Measurements from ENCODE around the gene UGT8.

Gene UGT8

DNA sequence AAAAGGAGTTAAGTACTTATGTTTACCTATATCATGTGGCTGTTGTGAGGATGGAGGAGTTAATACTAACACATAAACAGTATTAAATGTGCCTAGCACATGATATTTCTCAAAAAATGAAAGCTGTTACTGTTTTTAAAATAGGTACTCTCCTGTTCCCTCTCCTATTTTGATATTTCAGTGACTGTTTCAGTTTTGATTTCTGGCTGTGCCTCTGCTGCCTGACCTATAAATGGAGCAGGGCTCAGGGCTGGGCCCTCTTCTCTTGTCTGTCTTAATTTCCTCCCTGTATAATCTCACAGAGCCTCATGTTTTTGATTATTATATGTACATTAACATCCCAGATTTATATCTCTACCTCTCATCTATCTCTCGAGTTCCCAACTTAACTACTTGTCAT is 93.3 kb downstream of the UGT8 start:
- DNase-seq (ENCODE audit: low read depth) = no peak

DNA sequence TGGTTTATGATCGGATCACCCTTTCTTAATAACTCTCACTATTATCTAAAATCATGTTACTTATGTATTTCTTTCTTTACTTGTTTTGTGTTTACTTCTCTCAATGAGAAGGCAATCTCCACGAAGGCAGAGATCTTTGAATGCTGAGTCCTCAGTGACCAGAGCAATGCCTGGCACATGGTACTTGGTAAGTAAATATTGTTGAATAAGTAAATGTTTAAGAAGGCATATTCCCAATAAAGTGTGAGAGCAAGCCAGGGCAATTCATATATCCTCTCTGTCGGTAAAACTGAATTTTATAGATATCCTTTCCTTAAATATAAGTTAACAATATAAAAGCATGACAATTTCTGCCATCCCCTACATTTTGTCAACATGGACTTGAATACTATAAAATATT is 94.4 kb downstream of the UGT8 start:
- no peak for DNase-seq (ENCODE audit: low read depth)

- peak; percentile 0 for DNase-seq (ENCODE audit: low read depth)
These were observed 96.2 kb downstream of the UGT8 start for GRCh38 chr4:114694770-114695169.

DNA sequence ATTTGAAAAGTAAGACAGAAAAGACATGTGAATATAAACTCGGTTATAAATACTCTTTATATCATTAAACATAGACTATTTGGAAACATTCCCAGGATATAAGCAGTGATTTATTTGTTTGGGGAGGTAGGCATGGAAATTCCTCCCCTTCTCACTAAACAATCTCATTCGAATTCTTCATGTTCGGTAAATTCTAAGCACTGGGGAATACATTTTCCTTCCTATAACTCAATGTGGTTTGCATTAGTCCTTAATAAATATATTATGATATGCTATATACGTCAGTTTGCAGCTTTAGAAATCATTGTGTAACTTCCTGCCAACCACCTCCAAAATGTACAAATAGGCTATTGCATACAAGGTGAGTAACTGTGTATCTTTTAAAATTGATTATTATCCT is 99.6 kb downstream of the UGT8 start:
- DNase-seq (ENCODE audit: low read depth) = no peak

DNA sequence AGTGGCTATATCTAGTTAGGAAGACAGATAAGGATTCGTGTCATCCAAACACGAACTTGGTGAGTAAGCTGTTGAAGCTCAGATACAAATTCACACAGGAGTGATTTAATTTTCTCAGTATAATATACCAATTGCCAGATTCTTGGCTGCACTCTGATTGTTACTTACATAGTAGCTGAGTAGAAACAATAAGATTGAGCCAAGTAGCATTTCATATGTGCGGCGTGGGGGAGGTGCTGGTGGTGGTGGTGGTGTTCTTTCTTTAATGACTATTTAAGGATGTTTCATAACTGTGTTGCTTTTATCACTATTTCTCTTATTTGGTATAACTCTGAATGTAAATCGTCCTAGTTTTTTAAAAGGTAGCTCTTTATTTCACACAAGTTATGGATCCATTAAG is 102.9 kb downstream of the UGT8 start:
- DNase-seq (ENCODE audit: low read depth) = no peak

DNA sequence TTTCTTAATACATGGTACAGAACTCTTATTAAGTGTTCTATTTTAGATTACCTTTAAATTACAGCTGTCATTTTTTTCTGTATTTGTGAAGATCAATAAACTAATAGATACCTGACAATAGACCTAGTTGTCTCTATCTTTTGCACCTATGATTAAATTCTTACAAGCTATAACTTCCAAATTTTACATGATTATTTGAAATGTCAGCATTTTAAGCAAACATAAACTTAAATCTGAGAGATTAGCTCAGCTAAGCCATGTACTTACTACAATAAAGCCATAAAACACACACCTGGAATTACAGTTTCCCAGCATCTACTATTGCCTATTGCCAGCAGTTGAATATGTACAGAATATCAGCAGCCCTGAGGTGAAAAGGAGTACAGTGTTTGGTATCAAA is 118.8 kb downstream of the UGT8 start:
- no peak for DNase-seq (ENCODE audit: low read depth)

DNA sequence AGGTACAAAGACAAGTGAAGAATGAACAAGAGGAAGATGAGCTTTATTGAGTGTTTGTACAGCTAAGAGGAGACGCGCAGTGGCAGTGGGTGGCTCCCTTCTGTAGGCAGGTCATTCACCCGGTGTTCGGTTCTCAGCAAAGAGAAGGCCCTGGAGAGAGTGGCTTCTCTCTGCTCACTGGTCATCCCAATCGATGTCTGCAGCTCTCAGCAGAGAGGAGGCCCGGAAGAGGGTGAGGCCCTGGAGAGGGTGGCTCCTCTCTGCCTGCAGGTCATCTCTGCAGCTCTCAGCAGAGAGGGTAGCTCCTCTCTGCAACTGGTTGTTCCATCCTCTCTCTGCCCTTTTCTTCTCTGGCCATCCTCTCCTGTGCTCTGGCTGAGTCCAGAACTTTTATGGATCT is 126.5 kb downstream of the UGT8 start:
- DNase-seq (ENCODE audit: low read depth) = no peak

DNA sequence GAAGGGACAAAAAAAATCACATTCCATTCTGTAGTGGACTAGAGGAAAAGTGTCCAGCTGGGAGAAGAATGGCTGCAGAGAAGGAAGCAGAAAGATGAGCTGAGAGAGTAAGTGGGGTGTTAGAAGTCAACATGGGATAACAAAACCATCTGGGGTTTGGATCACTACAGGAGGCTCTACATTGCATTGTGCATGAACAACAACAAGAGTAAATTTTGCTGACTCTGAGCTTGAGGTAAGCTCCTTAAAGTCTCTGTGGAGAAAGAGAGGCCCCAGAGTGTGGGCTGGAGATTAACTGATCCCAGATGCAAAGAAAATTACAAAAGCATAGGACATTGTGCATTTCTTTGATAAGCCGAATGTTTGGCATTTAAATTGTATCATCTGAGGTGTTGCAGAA is 128.9 kb downstream of the UGT8 start:
- no peak for DNase-seq (ENCODE audit: low read depth)

Data from GM04503 (cell line).